NOMO-1 treated with dmso at 0.1 percent for 144 hours (cell line): Measurements from ENCODE around the gene GTF3C1.

Experiments used
- DNase-seq: peaks from one replicate; lab custom pipeline; 2025; ENCODE audit not compliant: unreplicated experiment; lab: John Stamatoyannopoulos, UW

Gene GTF3C1

GRCh38 chr16:27430512-27430911 lies 119.2 kb downstream of the GTF3C1 start:
- no peak for DNase-seq

- no peak for DNase-seq
These were observed 119.7 kb downstream of the GTF3C1 start for GRCh38 chr16:27429981-27430441.

- DNase-seq: no peak
These were observed 120.3 kb downstream of the GTF3C1 start for GRCh38 chr16:27429330-27429871.

GRCh38 chr16:27428026-27428785 lies 121.5 kb downstream of the GTF3C1 start:
- no peak for DNase-seq

GRCh38 chr16:27427538-27427937 lies 122.2 kb downstream of the GTF3C1 start:
- no peak for DNase-seq

GRCh38 chr16:27426423-27427408 lies 123.0 kb downstream of the GTF3C1 start:
- peak; percentile 68 for DNase-seq

- no peak for DNase-seq
These were observed 123.8 kb downstream of the GTF3C1 start for GRCh38 chr16:27425961-27426360.

- DNase-seq: no peak
These were observed 124.8 kb downstream of the GTF3C1 start for GRCh38 chr16:27424772-27425498.

- DNase-seq: no peak
These were observed 127.6 kb downstream of the GTF3C1 start for GRCh38 chr16:27421961-27422740.

GRCh38 chr16:27417047-27417671 lies 132.6 kb downstream of the GTF3C1 start:
- no peak for DNase-seq

GRCh38 chr16:27414788-27415431 lies 134.8 kb downstream of the GTF3C1 start:
- peak; percentile 62 for DNase-seq

- DNase-seq: no peak
These were observed 135.8 kb downstream of the GTF3C1 start for GRCh38 chr16:27413956-27414355.

GRCh38 chr16:27410761-27411160 lies 139.0 kb downstream of the GTF3C1 start:
- DNase-seq: no peak
